Dendritic cell treated with granulocyte-macrophage colony-stimulating factor and Interleukin-4, amounts not matched to agents 40 ng/mL and 50 ng/mL, for 4 days (primary cell): ENCODE results near the gene CAPN1.

ENCODE experiments used
- H3K27ac Mint-ChIP-seq: one replicate; pipeline ENCODE4 v1.8.0; 2022; ENCODE audit warnings: mild to moderate bottlenecking, mixed read lengths
- H3K27me3 Mint-ChIP-seq: one replicate; pipeline ENCODE4 v1.8.0; 2022; ENCODE audit warnings: mild to moderate bottlenecking, mixed read lengths
- H3K36me3 Mint-ChIP-seq: one replicate; pipeline ENCODE4 v1.8.0; 2022; ENCODE audit warnings: low read depth, mixed read lengths
- H3K4me1 Mint-ChIP-seq: one replicate; pipeline ENCODE4 v1.8.0; 2022; ENCODE audit warnings: low read depth, mixed read lengths
- H3K4me3 Mint-ChIP-seq: one replicate; pipeline ENCODE4 v1.8.0; 2022; ENCODE audit warnings: mild to moderate bottlenecking, moderate library complexity, mixed read lengths
- H3K9me3 Mint-ChIP-seq: one replicate; pipeline ENCODE4 v1.8.0; 2022; ENCODE audit warnings: mixed read lengths
- intact Hi-C: fragments of 100-400 bp; cut with micrococcal nuclease; formaldehyde crosslinking; loops from one replicate; pipeline ENCODE4 v1.15.0; 2022

CAPN1 gene

GRCh38 chr11:65258988-65259387 is 77.3 kb downstream of the CAPN1 start:
- H3K9me3 Mint-ChIP-seq = no peaks in the 10 kb centered on the region
- no peak overlapping the region for H3K27ac Mint-ChIP-seq
- no peak overlapping the region for H3K4me3 Mint-ChIP-seq
- peaks cover 16% of the 10 kb centered on the region for H3K4me1 Mint-ChIP-seq
- H3K27me3 Mint-ChIP-seq = no peaks in the 10 kb centered on the region
- peaks cover 9% of the 10 kb centered on the region for H3K36me3 Mint-ChIP-seq
- intact Hi-C loops = loop anchor here (10.0 kb wide), 1 partner anchor 144 kb away; the partner anchor contains the start of genes TM7SF2 and ZNHIT2

- Mint-ChIP-seq H3K4me1 (peaks cover 24% of the 10 kb centered on the region), H3K27ac (peak overlapping the region; percentile 90), H3K4me3 (no peak overlapping the region), H3K9me3 (no peaks in the 10 kb centered on the region), H3K36me3 (peaks cover 19% of the 10 kb centered on the region), H3K27me3 (no peaks in the 10 kb centered on the region)
- intact Hi-C loops = no loop called here
These were observed 78.6 kb downstream of the CAPN1 start for GRCh38 chr11:65260302-65260701.

GRCh38 chr11:65260756-65261590 is 79.2 kb downstream of the CAPN1 start:
- no peaks in the 10 kb centered on the region for H3K9me3 Mint-ChIP-seq
- H3K27ac Mint-ChIP-seq = peak overlapping the region; percentile 90
- H3K4me3 Mint-ChIP-seq = peak overlapping the region; percentile 76
- H3K4me1 Mint-ChIP-seq = peaks cover 29% of the 10 kb centered on the region
- intact Hi-C loops = no loop called here
- no peaks in the 10 kb centered on the region for H3K27me3 Mint-ChIP-seq
- H3K36me3 Mint-ChIP-seq = peaks cover 19% of the 10 kb centered on the region
